B cell (primary cell): ENCODE results near the gene ACSL1.

Experiments used
- EZH2 ChIP-seq: IDR thresholded peaks from 2 replicates; pipeline ENCODE4 v1.6.1; 2012; ENCODE audit warnings: borderline replicate concordance, low read depth, mild to moderate bottlenecking, moderate library complexity, low read length; ENCODE audit not compliant: insufficient read depth, poor library complexity, severe bottlenecking
- TF ChIP-seq, protein P1 (sequence below): fragments of 200-600 bp; IDR thresholded peaks from one replicate; pipeline ENCODE4 v1.8.0; 2022; ENCODE audit warnings: antibody characterized with exemption, mild to moderate bottlenecking

DNA sequence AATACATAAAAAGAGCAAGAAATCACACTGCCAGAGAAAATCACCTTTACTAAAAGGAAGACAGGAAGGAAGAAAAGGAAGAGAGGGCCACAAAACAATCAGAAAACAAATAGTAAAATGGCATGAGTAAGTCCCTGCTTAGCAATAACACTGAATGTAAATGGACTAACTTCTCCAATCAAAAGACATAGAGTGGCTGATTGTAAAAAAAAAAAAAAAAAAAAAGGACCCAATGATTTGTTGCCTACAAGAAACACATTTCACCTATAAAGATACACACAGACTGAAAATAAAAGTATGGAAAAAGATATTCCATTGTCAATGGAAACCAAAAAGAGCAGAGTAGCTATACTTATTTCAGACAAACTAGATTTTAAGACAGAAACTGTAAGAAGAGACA, 104.5 kb downstream of the ACSL1 start:
- no peak for TF ChIP-seq EZH2
- TF ChIP-seq, protein P1, sequence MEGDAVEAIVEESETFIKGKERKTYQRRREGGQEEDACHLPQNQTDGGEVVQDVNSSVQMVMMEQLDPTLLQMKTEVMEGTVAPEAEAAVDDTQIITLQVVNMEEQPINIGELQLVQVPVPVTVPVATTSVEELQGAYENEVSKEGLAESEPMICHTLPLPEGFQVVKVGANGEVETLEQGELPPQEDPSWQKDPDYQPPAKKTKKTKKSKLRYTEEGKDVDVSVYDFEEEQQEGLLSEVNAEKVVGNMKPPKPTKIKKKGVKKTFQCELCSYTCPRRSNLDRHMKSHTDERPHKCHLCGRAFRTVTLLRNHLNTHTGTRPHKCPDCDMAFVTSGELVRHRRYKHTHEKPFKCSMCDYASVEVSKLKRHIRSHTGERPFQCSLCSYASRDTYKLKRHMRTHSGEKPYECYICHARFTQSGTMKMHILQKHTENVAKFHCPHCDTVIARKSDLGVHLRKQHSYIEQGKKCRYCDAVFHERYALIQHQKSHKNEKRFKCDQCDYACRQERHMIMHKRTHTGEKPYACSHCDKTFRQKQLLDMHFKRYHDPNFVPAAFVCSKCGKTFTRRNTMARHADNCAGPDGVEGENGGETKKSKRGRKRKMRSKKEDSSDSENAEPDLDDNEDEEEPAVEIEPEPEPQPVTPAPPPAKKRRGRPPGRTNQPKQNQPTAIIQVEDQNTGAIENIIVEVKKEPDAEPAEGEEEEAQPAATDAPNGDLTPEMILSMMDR = no peak
